Upper lobe of left lung (tissue), 4 donors: Measurements from ENCODE around the gene CMTR1.

Source experiments
- CTCF ChIP-seq, 6 experiments: fragments of 450-650 bp in 4 of 6; fragments of 200-600 bp in 2 of 6; sonication (generic) in 2 of 6; IDR thresholded peaks; one replicate each; pipeline ENCODE4 v1.5.1; 2016 to 2019; ENCODE audit warnings: antibody characterized with exemption in 6 of 6
- POLR2A ChIP-seq, 4 donors: fragments of 450-650 bp; IDR thresholded peaks; one replicate each; pipeline ENCODE4 v1.5.1; 2016 to 2017; ENCODE audit warnings: antibody characterized with exemption in 4 of 4, mild to moderate bottlenecking in 2 of 4

GRCh38 chr6:37456126-37456525 is 23.1 kb downstream of the CMTR1 start:
- TF ChIP-seq CTCF (IDR thresholded peaks at IDR 0.05) (no peak), POLR2A (IDR thresholded peaks at IDR 0.05) (no peak)
